ENCODE measurements around the gene NFIB.

DNA sequence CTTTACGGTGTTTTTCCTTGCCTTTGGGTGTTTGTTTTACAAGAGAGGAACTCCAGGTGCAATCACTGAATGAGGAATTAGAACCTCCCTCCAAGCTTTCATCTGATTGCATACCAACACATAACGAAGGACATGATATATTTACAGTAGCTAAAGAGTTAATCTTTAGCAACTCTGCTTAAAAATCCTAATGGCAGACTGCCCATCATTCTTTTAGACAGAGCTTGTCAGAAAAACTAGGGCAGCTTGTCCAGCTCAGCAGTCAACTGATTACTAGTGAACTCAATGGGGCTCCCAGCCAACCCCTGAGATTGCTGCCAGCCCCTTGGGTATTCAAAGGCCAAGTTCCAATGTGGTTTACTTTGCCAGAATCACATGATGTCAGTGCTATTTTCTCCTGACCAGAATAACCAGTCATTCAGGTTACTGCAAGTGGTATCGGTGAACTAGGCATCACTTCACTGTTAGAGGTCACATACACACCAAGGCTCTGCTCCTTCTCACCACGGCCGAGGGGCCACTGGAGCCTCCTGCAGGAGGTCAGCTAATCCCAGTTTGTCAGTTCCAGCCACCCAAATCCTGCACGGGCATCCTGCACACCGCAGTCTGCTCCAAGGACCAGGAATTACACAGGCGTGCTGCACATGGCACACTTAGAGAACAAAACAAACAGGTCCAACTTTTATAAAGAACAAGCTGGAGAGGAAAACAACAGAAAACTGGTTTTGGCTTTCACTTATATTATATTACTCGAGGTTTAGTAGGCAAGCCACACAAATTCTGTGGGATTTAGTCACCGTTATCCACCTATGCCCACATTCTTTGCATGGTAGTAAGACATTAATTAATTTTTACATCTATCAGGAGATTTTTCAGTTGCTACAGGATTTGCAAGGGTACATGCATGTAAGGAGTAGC, 62.5 kb downstream of the NFIB start:
- TF ChIP-seq EZH2phosphoT487 (IDR thresholded peaks at IDR 0.05; ENCODE audit: insufficient read depth, low read depth): no peak
- no peak for TF ChIP-seq EZH2 (IDR thresholded peaks at IDR 0.05; ENCODE audit: insufficient read depth, poor library complexity, severe bottlenecking)

All from GM23248 (cell line).